Osteocyte (in vitro differentiated cells): ENCODE results near the gene TMEM154. TPM values are rescaled to one million over a fixed set of nuclear protein-coding genes. Genes with fewer than 3 reads are reported as not detected.
A peak's percentile ranks its signal among the peaks of the same experiment; 100 is the strongest.

Source experiments
- DNase-seq: peaks from one replicate; pipeline ENCODE4 v3.0.0; 2021; ENCODE audit warnings: mixed read lengths; ENCODE audit not compliant: unreplicated experiment; ENCODE audit errors: extremely low spot score
- H3K27ac Mint-ChIP-seq: one replicate; pipeline ENCODE4 v1.8.0; 2021; ENCODE audit warnings: mild to moderate bottlenecking, mixed read lengths; ENCODE audit not compliant: unreplicated experiment
- H3K27me3 Mint-ChIP-seq: one replicate; pipeline ENCODE4 v1.8.0; 2021; ENCODE audit warnings: mixed read lengths; ENCODE audit not compliant: unreplicated experiment
- H3K36me3 Mint-ChIP-seq: one replicate; pipeline ENCODE4 v1.8.0; 2021; ENCODE audit warnings: mixed read lengths; ENCODE audit not compliant: unreplicated experiment
- H3K4me1 Mint-ChIP-seq: one replicate; pipeline ENCODE4 v1.8.0; 2021; ENCODE audit warnings: mixed read lengths; ENCODE audit not compliant: unreplicated experiment
- H3K4me3 Mint-ChIP-seq: one replicate; pipeline ENCODE4 v1.8.0; 2021; ENCODE audit warnings: mild to moderate bottlenecking, moderate library complexity, mixed read lengths; ENCODE audit not compliant: unreplicated experiment
- H3K9me3 Mint-ChIP-seq: one replicate; pipeline ENCODE4 v1.8.0; 2021; ENCODE audit warnings: mixed read lengths; ENCODE audit not compliant: unreplicated experiment
- long read RNA-seq: library from polyadenylated mRNA; unstranded; transcript quantifications from one replicate; pipeline ENCODE4 v2.0.0, GENCODE V29; 2021
- total RNA-seq: library from RNA; stranded (reverse); gene quantifications from 2 replicates; pipeline ENCODE4 v1.2.1, GENCODE V29; 2021
- TF ChIP-seq, protein P1 (sequence below): fragments of 200-600 bp; sonication (generic); IDR thresholded peaks from 2 replicates; pipeline ENCODE4 v1.5.0; 2021; ENCODE audit warnings: antibody characterized with exemption, mild to moderate bottlenecking, moderate library complexity

Gene TMEM154, protein sequence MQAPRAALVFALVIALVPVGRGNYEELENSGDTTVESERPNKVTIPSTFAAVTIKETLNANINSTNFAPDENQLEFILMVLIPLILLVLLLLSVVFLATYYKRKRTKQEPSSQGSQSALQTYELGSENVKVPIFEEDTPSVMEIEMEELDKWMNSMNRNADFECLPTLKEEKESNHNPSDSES
- 0.60 and 1.4 TPM in 2 replicates for total RNA-seq
- long read RNA-seq, full-length matches to known transcripts = 3 of 3 reads
- long read RNA-seq, partial matches to known transcripts = 0 of 3 reads
- long read RNA-seq, other reads (novel, unspliced or antisense) = 0 of 3 reads

DNA sequence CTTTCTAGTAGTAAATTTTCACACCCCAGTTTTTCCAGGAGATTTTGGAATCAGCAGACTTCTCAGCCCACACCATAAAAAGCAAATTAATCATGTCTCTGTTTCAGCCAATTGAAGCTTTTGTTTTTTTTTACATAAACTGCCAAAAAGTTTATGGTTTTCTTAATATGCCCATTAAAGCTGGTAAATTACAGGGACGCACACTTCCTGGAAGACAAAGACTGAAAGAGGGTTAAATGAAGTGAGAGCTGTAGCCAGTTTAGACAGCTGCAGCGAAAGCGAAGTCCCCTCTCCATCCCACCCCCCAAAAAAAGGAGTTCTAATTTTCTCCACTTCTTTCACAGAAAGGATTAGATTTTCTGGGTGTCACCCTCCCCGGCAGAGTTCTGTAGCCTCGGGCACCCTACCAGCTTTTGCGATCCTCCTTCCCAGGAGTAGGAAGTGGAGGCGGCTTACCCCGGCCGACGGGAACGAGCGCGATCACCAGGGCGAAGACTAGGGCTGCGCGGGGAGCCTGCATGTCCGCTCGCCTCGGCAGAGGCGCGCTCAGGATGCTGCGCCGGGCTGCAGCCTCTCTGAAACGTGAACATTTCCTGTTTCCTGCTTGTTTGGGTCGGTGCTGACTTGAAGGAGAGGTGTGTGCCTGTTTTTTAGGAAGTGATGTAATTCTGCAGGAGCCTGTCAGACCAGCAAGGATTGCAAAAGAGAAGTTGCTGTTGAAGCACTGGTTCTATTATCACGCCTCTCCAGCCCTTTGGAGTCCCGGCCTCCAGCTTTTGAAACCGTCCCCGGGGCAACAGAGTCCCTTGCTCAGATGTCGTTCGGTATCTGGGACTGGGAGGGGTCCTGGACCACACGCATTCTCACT is at the start of gene TMEM154:
Gene TMEM154 (minus strand): TSS at position 584 of the 868 bp plus-strand sequence. CDS start 64 bp downstream, at position 520.
- TF ChIP-seq, protein P1, sequence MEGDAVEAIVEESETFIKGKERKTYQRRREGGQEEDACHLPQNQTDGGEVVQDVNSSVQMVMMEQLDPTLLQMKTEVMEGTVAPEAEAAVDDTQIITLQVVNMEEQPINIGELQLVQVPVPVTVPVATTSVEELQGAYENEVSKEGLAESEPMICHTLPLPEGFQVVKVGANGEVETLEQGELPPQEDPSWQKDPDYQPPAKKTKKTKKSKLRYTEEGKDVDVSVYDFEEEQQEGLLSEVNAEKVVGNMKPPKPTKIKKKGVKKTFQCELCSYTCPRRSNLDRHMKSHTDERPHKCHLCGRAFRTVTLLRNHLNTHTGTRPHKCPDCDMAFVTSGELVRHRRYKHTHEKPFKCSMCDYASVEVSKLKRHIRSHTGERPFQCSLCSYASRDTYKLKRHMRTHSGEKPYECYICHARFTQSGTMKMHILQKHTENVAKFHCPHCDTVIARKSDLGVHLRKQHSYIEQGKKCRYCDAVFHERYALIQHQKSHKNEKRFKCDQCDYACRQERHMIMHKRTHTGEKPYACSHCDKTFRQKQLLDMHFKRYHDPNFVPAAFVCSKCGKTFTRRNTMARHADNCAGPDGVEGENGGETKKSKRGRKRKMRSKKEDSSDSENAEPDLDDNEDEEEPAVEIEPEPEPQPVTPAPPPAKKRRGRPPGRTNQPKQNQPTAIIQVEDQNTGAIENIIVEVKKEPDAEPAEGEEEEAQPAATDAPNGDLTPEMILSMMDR = no peak
- H3K4me3 Mint-ChIP-seq = peak within 1 kb of the TSS; percentile 84
- H3K9me3 Mint-ChIP-seq = no peaks in the 10 kb centered on the region
- no peak for DNase-seq
- no peaks in the 10 kb centered on the region for H3K36me3 Mint-ChIP-seq
- peaks cover 7% of the 10 kb centered on the region for H3K4me1 Mint-ChIP-seq
- H3K27me3 Mint-ChIP-seq = peaks cover 18% of the 10 kb centered on the region
- peak within 1 kb of the TSS; percentile 27 for H3K27ac Mint-ChIP-seq

DNA sequence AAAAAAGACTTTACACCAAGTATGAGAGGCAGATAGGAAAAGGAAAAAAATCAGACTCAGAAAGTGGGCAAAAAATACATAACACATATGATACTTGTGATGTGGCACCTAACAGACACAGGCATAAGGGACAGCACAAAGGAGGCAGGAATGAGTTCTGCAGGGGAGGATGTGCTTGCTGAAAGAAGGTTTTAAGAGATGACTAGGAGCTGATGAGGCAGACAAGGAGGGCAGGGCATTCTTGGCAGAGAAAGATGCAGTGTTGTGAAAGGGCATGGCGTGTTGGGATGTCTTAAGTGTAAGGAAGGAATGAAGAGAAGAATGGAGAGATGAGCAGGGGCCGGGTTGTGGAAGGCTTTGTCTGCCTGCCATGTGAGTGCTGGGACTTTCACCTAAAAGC is 49.7 kb upstream of the TMEM154 start:
- H3K27me3 Mint-ChIP-seq = peaks cover 13% of the 10 kb centered on the region
- H3K36me3 Mint-ChIP-seq = no peaks in the 10 kb centered on the region

DNA sequence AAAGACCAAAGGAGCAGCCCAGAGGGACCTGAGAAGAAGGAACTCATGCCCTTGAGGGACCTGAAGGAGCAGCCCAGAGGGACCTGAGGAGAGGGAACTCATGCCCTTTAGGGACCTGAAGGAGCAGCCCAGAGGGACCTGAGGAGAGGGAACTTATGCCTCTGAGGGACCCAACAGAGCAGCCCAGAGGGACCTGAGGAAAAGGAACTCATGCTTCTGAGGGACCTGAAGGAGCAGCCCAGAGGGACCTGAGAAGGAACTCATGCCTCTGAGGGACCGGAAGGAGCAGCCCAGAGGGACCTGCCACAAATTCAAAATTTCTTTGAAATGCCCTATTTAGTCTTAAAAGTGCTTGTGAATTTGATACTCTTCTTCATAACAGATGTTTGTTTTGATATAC is 48.5 kb upstream of the TMEM154 start:
- TF ChIP-seq, protein P1 = no peak
- no peaks in the 10 kb centered on the region for H3K9me3 Mint-ChIP-seq
- no peak for DNase-seq
- H3K27me3 Mint-ChIP-seq = peaks cover 13% of the 10 kb centered on the region
- no peak overlapping the region for H3K27ac Mint-ChIP-seq
- H3K4me1 Mint-ChIP-seq = no peaks in the 10 kb centered on the region
- H3K4me3 Mint-ChIP-seq = no peak overlapping the region
- no peaks in the 10 kb centered on the region for H3K36me3 Mint-ChIP-seq

More for the DNA sequence above, 49.7 kb upstream of the TMEM154 start:
- Mint-ChIP-seq H3K27ac (no peak overlapping the region), H3K9me3 (no peaks in the 10 kb centered on the region), H3K4me3 (no peak overlapping the region), H3K4me1 (no peaks in the 10 kb centered on the region)
- DNase-seq = no peak
- TF ChIP-seq, protein P1 = no peak

DNA sequence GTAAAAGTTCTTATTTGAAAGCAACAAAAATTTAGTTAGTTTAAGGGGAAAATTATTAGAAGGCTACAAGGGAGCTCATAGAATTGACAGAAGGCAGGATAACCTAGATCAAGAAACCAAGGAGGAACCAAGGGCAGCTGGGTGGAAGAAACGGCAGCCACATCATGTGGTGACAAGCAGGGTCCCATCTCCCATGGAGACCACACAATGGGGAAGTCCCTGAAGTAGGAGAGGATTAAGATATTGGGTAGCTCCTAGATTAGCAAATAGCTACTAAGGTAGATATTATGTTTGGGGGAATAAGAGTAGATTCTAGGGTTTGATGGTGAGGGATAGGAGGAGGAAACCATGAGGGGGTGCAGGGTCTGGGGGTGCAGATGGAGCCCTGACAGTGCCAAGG is 48.0 kb upstream of the TMEM154 start:
- TF ChIP-seq, protein P1 = no peak
- Mint-ChIP-seq H3K27me3 (peaks cover 17% of the 10 kb centered on the region), H3K4me1 (no peaks in the 10 kb centered on the region), H3K9me3 (no peaks in the 10 kb centered on the region), H3K27ac (no peak overlapping the region), H3K36me3 (no peaks in the 10 kb centered on the region), H3K4me3 (no peak overlapping the region)
- no peak for DNase-seq

DNA sequence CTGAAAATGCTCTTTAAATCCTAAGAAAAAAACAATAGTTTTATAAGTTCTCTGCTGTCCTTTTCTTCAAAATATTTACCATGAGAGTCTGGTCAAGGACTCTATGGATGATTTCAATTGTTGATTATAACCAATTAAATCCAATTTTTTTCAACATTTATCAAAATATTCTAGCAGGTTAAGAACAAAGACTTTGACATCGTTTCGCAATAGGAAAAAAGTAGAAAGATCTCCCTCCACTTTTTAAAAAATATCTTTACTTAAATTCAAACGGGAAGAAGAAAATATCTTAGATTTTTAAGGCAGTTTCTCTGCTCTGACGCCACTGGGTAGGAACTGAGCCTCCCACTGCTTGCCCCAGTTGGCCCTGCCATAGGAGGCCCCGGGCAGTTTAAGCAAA is 44.7 kb upstream of the TMEM154 start:
- no peak overlapping the region for H3K4me3 Mint-ChIP-seq

More for the DNA sequence above, 44.7 kb upstream of the TMEM154 start:
- H3K9me3 Mint-ChIP-seq = no peaks in the 10 kb centered on the region
- no peak overlapping the region for H3K27ac Mint-ChIP-seq
- no peak for DNase-seq
- no peaks in the 10 kb centered on the region for H3K4me1 Mint-ChIP-seq
- TF ChIP-seq, protein P1 = no peak
- peaks cover 33% of the 10 kb centered on the region for H3K27me3 Mint-ChIP-seq
- H3K36me3 Mint-ChIP-seq = no peaks in the 10 kb centered on the region
